GM12874 (cell line): ENCODE measurements around the gene ADGRB2.

Experiments
- TF ChIP-seq, protein P1 (sequence below): IDR thresholded peaks from 2 replicates; pipeline ENCODE4 v1.5.1; 2011; ENCODE audit warnings: low read depth, mild to moderate bottlenecking, control low read depth, low read length, moderate library complexity; ENCODE audit not compliant: insufficient read depth

The ADGRB2 gene

DNA sequence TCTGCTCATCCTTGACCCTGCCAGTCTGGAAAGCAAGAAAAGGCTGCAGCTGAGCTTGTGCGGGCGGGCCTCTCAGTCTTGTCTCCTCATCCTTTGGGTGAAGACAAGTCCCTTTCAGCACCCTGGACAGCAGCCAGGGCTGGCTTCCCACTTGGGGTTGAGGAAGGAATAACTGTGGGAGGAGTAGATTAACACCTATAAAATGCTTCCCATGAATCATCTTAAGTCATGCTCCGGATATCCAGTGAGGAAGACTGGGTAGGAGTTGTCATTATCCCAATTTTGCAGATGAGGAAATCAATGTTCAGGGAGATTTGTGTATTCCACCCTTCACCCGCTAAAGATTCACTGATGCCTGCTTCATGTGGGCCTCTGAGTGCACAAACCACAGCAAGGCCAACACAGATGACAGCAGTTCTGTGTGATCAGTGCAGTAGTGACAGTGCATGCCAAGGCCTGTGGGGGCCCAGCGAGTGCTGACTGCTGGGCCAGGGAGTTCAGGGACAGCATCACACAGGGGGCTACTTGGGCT is 40.2 kb downstream of the ADGRB2 start:
- TF ChIP-seq, protein P1, sequence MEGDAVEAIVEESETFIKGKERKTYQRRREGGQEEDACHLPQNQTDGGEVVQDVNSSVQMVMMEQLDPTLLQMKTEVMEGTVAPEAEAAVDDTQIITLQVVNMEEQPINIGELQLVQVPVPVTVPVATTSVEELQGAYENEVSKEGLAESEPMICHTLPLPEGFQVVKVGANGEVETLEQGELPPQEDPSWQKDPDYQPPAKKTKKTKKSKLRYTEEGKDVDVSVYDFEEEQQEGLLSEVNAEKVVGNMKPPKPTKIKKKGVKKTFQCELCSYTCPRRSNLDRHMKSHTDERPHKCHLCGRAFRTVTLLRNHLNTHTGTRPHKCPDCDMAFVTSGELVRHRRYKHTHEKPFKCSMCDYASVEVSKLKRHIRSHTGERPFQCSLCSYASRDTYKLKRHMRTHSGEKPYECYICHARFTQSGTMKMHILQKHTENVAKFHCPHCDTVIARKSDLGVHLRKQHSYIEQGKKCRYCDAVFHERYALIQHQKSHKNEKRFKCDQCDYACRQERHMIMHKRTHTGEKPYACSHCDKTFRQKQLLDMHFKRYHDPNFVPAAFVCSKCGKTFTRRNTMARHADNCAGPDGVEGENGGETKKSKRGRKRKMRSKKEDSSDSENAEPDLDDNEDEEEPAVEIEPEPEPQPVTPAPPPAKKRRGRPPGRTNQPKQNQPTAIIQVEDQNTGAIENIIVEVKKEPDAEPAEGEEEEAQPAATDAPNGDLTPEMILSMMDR, result no peak

DNA sequence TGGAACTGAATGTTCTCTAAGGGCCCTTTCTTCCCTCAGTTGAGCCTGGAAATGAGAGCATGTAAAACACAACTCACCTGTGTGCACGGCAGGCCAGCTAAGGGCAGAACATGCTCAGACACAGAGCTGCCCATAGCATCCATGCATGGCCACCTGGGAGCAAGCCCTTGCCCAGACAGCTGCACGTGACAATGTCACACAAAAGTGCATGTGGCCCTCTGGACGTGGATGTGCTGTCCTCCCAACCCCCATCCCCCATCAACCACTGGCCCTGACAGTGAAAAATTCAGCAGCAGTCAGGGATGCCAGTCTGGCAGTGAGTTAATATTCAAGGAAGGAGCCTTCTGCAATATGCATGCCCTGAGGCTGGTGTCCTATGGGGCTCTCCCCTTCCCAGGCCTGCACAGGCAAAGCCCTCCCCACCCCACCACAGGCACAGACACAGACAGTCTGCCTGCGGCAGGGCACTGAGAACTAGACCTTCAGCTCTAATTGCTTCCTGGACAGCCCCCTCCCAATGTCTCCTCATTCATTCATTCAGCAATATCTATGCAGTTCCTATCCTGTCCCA is 45.7 kb downstream of the ADGRB2 start:
- TF ChIP-seq, protein P1, result no peak

- TF ChIP-seq, protein P1, result no peak
Measured at GRCh38 chr1:31717341-31717740, 46.8 kb downstream of the ADGRB2 start.

DNA sequence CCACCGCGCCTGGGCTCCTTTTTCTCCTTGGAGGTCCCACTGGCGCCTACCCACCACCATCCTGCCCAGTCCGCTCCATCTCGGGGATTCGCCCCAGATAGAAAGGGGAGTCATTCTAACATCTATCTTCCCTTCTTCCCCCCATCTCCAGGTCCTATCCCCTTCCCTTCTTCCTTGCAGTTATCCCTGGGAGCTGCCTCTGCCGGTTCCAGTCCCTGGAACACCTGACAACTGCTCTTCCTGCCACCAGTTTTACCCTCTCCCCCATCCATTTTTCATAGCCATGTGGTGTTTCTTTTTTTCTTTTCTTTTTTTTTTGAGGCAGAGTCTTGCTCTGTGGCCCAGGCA is 48.3 kb downstream of the ADGRB2 start:
- TF ChIP-seq, protein P1, result no peak

DNA sequence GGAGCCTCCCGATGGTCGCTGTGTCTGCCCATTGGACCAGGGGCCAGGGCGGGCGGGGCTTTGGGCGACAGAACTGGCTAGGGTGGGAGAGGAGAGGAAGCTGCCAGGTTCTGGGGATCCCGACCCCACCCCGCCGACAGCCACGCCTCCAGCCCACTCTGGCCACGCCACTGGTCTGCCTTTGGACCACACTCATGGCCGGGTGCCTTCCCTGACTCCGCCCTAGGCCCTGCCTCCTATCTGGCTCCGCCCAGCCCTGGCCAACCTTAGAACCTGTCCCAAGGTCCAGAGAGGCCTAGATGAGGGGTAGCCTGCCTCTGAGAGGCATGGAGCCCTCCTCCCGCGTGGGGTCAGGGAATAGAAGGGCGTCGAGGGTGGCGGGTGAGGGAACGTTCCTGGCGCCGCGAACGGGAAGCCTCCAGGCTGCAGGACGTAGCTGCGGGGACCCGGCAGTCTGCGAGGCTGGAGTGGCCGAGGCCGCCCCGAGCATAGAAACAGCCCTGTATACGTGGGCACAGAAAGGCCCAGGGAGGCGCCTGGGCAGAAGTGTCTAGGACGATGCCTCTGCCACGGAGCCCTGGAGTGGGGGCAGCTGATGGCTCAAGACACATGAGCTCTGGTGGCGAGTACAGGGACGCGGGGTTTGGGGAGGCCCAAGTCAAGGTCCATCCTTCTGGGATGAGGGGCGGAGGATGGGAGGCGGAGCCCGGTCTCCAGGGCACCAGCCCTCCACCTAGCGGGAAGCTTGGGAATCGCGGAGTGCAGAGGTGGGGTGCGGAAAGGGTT is 48.9 kb downstream of the ADGRB2 start:
- TF ChIP-seq, protein P1, result peak; percentile 74

GRCh38 chr1:31714442-31715086 is 49.6 kb downstream of the ADGRB2 start:
- TF ChIP-seq, protein P1, result peak; percentile 71

- TF ChIP-seq, protein P1, result no peak
Measured at GRCh38 chr1:31712630-31713029, 51.5 kb downstream of the ADGRB2 start.
